DMS153 treated with DMSO at 0.1 percent for 48 hours (cell line): ENCODE data around the gene TRO.

ENCODE experiments used
- DNase-seq: peaks from one replicate; lab custom pipeline; 2025; ENCODE audit not compliant: unreplicated experiment; lab: John Stamatoyannopoulos, UW

Gene TRO

GRCh38 chrX:54964766-54965497, 44.3 kb downstream of the TRO start:
- no peak for DNase-seq

GRCh38 chrX:54977387-54977786, 56.8 kb downstream of the TRO start:
- DNase-seq = no peak

GRCh38 chrX:54978448-54978847, 57.8 kb downstream of the TRO start:
- DNase-seq = no peak

- no peak for DNase-seq
Measured at GRCh38 chrX:54979432-54979831, 58.8 kb downstream of the TRO start.

- no peak for DNase-seq
Measured at GRCh38 chrX:54980334-54980733, 59.7 kb downstream of the TRO start.
